ENCODE results near the gene LPAR1. TPM values are rescaled to one million over a fixed set of nuclear protein-coding genes. Genes with fewer than 3 reads are reported as not detected.

Gene LPAR1
- total RNA-seq, 1 experiment from 2014 or later = 4.9 TPM

DNA sequence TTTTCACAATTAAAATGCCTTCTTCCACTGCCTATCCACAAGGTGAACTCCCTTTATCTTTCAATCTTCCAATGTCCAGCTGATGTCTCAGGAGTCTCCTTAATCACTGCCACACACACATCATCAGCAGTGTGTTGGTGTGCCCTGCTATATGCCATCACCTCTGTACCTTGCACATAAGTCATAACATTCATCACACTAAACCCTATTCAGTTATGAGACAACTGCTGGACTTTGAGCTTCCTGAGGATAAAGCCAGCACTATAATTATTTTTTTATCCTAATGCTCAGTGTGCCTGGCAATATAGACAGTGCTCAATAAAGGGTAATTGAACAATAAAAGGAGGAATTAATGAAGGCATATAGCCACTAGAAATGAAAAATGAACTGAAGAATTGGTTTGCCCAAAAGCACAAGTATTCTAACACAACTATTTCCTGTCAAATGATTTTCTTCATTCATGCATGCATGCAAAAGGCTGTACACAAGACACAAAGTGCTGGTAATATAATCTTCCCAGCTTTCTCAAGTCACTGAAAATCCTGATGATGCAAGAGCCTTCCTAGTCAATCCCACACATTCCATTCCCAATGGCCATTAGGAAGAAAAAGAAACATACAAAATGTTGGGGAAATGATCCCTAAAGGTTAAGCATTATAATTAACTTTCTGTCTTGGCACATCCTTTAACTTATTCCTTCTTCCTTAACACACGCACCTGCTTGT is 32.4 kb downstream of the LPAR1 start (continued):
- TF ChIP-seq, protein P1, sequence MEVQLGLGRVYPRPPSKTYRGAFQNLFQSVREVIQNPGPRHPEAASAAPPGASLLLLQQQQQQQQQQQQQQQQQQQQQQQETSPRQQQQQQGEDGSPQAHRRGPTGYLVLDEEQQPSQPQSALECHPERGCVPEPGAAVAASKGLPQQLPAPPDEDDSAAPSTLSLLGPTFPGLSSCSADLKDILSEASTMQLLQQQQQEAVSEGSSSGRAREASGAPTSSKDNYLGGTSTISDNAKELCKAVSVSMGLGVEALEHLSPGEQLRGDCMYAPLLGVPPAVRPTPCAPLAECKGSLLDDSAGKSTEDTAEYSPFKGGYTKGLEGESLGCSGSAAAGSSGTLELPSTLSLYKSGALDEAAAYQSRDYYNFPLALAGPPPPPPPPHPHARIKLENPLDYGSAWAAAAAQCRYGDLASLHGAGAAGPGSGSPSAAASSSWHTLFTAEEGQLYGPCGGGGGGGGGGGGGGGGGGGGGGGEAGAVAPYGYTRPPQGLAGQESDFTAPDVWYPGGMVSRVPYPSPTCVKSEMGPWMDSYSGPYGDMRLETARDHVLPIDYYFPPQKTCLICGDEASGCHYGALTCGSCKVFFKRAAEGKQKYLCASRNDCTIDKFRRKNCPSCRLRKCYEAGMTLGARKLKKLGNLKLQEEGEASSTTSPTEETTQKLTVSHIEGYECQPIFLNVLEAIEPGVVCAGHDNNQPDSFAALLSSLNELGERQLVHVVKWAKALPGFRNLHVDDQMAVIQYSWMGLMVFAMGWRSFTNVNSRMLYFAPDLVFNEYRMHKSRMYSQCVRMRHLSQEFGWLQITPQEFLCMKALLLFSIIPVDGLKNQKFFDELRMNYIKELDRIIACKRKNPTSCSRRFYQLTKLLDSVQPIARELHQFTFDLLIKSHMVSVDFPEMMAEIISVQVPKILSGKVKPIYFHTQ (CRISPR knock-in tag; IDR thresholded peaks at IDR 0.05) = no peak

GRCh38 chr9:111004936-111005335 is 33.3 kb downstream of the LPAR1 start:
- no peaks in the 10 kb centered on the region for H3K27me3 Mint-ChIP-seq (ENCODE audit: low read depth)
- POLR2A ChIA-PET = no interaction called here

GRCh38 chr9:111003182-111003581 is 35.1 kb downstream of the LPAR1 start:
- H3K36me3 Mint-ChIP-seq = peaks cover 3% of the 10 kb centered on the region
- no peak for DNase-seq (ENCODE audit: low spot score)
- POLR2A ChIA-PET = no interaction called here
- ATAC-seq = peak; percentile 78
- TF ChIP-seq KAT7 (CRISPR knock-in tag; IDR thresholded peaks at IDR 0.05; ENCODE audit: borderline replicate concordance) (no peak), ZNF138 (CRISPR knock-in tag; conservative IDR thresholded peaks at IDR 0.05) (no peak), MYBL2 (CRISPR knock-in tag; IDR thresholded peaks at IDR 0.05) (no peak), ZNF416 (CRISPR knock-in tag; IDR thresholded peaks at IDR 0.05) (no peak), MXD4 (CRISPR knock-in tag; IDR thresholded peaks at IDR 0.05; ENCODE audit: borderline replicate concordance) (no peak), TEAD1 (CRISPR knock-in tag; IDR thresholded peaks at IDR 0.05) (no peak), MAX (CRISPR knock-in tag; IDR thresholded peaks at IDR 0.05) (no peak), JUN (CRISPR knock-in tag; IDR thresholded peaks at IDR 0.05) (no peak), ZBTB21 (CRISPR knock-in tag; IDR thresholded peaks at IDR 0.05; ENCODE audit: borderline replicate concordance) (no peak), GABPB1 (CRISPR knock-in tag; IDR thresholded peaks at IDR 0.05) (no peak), ZNF219 (CRISPR knock-in tag; IDR thresholded peaks at IDR 0.05; ENCODE audit: borderline replicate concordance) (no peak)
- TF ChIP-seq, protein P1 (CRISPR knock-in tag; IDR thresholded peaks at IDR 0.05) = no peak
- CTCF ChIA-PET = no interaction called here
- H3K27me3 Mint-ChIP-seq (ENCODE audit: low read depth) = no peaks in the 10 kb centered on the region
- peaks cover 3% of the 10 kb centered on the region for H3K9me3 Mint-ChIP-seq
- H3K27ac Mint-ChIP-seq = no peak overlapping the region
- H3K4me3 Mint-ChIP-seq = no peak overlapping the region
- peaks cover 13% of the 10 kb centered on the region for H3K4me1 Mint-ChIP-seq

More at GRCh38 chr9:111004936-111005335, 33.3 kb downstream of the LPAR1 start:
- ATAC-seq (no peak), DNase-seq (ENCODE audit: low spot score) (no peak)
- Mint-ChIP-seq H3K27ac (no peak overlapping the region), H3K36me3 (peaks cover 3% of the 10 kb centered on the region), H3K9me3 (peaks cover 3% of the 10 kb centered on the region), H3K4me3 (no peak overlapping the region), H3K4me1 (peaks cover 13% of the 10 kb centered on the region)
- TF ChIP-seq JUN (CRISPR knock-in tag; IDR thresholded peaks at IDR 0.05) (no peak), SP1 (CRISPR knock-in tag; conservative IDR thresholded peaks at IDR 0.05) (no peak)
- TF ChIP-seq, protein P2, sequence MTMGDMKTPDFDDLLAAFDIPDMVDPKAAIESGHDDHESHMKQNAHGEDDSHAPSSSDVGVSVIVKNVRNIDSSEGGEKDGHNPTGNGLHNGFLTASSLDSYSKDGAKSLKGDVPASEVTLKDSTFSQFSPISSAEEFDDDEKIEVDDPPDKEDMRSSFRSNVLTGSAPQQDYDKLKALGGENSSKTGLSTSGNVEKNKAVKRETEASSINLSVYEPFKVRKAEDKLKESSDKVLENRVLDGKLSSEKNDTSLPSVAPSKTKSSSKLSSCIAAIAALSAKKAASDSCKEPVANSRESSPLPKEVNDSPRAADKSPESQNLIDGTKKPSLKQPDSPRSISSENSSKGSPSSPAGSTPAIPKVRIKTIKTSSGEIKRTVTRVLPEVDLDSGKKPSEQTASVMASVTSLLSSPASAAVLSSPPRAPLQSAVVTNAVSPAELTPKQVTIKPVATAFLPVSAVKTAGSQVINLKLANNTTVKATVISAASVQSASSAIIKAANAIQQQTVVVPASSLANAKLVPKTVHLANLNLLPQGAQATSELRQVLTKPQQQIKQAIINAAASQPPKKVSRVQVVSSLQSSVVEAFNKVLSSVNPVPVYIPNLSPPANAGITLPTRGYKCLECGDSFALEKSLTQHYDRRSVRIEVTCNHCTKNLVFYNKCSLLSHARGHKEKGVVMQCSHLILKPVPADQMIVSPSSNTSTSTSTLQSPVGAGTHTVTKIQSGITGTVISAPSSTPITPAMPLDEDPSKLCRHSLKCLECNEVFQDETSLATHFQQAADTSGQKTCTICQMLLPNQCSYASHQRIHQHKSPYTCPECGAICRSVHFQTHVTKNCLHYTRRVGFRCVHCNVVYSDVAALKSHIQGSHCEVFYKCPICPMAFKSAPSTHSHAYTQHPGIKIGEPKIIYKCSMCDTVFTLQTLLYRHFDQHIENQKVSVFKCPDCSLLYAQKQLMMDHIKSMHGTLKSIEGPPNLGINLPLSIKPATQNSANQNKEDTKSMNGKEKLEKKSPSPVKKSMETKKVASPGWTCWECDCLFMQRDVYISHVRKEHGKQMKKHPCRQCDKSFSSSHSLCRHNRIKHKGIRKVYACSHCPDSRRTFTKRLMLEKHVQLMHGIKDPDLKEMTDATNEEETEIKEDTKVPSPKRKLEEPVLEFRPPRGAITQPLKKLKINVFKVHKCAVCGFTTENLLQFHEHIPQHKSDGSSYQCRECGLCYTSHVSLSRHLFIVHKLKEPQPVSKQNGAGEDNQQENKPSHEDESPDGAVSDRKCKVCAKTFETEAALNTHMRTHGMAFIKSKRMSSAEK (CRISPR knock-in tag; IDR thresholded peaks at IDR 0.05; ENCODE audit: borderline replicate concordance) = no peak
- CTCF ChIA-PET = interaction anchor here (0.9 kb wide), 1 partner anchor 31 kb away, joined by 4 read pairs; no protein-coding TSS in a partner anchor
